GM18909 (cell line): Measurements from ENCODE around the gene ZSWIM4.
"Not testable (repeated sequence)": the region's sequence is repeated elsewhere in the genome, so short reads cannot be mapped to it uniquely, and the experiment has no call there.

Source experiments
- ATAC-seq: cut with Tn5 transposase; IDR thresholded peaks from one replicate; pipeline ENCODE4 v1.9.1; 2021; ENCODE audit warnings: mild to moderate bottlenecking; ENCODE audit not compliant: unreplicated experiment, poor library complexity

ZSWIM4 gene

DNA sequence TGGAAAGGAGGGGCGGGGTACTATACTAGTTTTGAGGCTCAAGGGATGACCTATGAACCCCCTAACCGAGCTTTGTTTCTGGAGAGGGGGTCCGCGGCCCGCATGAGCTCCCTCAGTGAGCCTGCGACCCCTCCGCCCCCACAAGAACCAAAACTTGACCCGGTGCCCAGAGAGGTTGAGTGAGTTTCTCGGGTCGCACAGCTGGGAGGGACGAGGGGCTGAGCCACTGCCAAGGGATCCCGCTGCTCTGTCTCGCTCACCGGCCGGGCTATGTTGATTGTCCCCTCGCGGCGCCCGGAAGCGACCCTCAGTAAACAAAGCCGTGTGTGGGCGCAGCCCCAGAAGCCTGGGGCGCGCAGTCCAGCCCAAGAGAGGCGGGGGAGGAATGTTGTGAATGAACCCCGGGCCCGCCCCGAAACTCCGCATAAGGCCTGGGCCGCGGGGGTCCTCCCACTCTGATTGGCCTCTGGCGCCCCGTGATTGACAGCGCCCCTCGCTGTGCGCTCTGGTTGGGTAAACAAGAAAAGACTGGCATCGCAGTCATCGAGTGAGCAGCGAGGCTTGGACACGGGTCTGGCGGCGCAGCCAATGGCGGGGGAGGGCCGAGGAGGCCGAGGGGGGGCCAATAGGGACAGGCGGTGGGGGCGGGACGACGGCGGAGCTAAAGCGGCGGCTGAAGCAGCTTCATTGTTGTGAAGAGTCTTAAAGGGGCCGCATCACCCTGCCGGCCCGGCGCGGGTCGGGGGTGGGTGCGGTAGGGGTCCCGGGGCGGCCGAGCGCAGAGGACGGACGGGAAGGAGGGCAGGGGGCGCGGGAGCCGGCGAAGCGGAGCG, at the start of gene ZSWIM4:
Gene ZSWIM4, plus strand, starts transcription at position 687 of the 833 bp plus-strand sequence. CDS start 206 bp downstream, outside the sequence.
- peak; percentile 95 for ATAC-seq

DNA sequence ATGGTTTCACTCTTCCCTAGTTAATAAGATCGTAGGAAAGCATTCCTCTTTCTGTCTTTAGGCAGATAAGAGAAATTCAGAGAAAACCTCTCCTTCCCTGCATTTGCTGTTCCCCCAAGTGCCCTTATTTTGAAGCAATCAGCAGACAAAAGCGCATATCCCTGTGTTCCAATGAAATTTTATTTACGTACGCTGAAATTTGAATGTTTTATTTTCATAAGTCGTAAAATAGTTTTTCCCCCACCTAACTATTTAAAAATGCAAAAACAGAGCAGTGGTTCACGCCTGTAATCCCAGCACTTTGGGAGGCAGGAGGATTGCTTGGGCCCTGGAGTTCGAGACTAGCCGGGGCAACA, 48.2 kb upstream of the ZSWIM4 start:
- no peak for ATAC-seq

DNA sequence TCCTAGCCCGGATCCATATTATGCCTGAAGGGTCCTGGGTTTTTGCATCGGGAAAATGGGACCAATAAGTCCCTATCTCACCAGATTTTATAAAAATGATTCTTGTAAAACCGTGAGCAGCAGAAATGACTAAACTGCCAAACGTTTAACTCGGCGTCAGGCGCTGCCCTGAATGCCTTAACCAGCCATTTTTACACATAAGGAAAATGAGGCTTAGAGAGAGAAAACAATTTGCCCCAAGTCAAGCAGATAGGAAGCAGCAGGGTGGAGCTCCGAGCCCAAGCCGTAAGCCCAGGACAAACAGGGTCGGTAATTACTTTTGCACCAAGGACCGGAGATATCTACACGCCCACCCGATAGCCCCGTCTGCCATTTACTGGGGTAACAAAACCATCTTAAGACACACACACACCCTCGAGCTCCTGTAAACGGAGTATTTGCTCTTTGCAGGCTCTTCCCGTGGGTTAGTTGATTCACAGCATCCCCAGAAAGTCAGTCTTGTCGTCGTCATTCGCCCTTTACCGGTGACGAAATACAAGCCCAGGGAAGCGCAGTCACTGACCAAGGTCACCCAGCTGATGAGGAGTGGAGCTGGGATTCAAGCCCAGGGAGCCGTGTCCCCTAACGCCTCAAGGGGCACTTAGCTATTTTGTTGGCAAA, 46.9 kb upstream of the ZSWIM4 start:
- ATAC-seq, result no peak

DNA sequence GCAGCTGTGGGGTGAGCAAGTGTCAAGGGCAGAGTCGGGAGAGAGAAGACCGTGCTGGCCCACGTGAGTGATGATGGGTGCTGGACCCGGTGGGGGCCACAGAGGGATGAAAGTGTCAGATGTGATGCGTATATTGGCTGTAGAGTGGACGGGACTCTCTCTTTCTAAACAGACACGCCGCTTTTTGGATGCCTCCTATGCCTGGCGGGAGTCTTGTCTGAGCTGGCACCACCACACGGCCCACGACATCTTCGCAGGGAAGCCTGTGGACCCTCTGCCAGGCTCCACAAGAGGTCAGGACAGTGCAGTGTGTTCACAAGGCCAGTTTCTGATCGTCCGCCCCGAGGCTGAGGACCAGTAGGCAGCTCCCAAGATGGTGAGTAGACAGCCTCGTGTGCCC, 43.8 kb upstream of the ZSWIM4 start:
- no peak for ATAC-seq

DNA sequence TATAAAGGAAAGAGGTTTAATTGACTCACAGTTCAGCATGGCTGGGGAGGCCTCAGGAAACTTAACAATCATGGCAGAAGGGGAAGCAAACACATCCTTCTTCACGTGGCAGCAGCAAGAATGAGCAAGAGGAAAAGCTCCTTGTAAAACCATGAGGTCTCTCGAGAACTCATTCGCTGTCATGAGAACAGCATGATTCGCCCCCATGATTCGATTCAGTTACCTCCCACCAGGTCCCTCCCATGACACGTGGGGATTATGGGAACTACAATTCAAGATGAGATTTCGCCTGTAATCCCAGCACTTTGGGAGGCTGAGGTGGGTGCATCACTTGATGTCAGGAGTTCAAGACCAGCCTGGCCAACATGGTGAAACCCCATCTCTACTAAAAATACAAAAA, 41.6 kb upstream of the ZSWIM4 start:
- not testable (repeated sequence) for ATAC-seq

DNA sequence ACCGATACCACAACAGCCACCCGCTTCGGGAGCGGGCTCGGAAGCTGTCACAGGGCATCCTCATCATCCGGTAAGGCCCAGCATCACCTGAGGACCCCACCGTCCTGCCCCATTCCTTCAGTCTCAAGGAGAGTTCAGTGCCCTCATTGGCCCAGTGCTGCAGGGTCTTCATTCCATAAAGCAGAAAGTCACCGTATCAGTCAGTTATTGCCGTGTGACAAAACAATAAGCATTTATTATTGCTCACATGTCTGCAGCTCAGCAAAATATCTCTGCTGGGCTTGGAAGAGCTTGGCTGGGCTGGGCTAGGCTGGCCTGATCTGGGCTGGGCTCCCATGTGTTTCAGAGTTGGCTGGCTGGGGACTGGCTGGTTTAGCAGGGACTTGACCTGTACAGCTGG, 39.0 kb upstream of the ZSWIM4 start:
- no peak for ATAC-seq

DNA sequence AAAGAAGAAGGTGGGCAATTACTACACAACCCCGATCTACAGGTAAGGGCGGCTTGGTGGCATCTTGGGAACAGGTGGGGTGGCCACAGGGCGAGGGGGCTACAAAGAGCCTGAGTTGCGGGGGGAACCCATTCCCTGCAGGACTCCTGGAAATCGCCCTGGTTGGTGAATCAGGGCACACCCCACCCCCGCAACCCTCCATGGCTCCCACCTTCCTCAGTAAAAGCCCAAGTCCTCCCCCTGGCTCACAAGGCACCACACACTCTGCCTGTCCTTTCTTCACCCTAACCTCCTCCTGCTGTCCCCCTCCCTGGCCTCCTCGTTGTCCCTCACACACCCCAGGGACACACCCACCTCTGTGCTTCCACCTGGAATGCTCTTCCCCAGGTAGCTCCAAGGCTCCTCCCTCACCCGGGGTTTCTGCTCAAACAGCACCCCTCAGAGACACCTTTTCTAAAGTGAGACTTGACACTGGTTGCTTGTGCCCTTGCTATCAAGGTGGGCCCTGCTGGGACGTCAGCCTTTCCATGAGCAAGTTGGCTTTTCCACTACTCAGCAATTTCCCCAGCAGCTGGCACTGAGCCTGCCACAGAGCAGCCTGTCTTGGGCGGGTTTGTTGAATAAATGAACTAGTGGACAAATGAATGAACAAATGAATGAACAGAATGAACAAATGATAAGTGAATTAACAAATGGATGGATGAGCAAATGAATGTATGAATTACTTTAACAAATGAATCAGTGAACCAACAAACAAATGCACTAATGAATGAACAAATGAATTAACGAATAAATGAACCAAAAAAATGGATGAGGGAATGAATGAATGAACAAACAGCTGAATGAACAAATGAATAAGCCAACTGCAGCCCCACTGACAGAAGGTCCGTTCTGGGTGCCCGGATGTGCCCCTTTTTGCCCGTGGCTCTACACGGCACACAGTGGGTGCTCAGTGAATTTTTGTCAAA, 37.2 kb upstream of the ZSWIM4 start:
- no peak for ATAC-seq

DNA sequence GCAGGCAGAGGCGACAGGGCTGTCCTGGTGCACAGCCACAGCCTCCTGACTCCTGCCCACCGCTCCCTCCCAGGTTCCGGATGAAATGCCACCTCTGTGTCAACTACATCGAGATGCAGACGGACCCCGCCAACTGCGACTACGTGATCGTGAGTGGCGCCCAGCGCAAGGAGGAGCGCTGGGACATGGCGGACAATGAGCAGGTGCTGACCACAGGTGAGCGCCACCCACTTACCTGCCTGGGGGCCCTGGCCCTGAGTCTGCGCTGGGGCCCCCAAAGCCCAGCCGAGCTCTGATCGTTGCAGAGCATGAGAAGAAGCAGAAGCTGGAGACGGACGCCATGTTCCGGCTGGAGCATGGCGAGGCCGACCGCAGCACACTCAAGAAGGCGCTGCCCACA, 36.4 kb upstream of the ZSWIM4 start:
- no peak for ATAC-seq

DNA sequence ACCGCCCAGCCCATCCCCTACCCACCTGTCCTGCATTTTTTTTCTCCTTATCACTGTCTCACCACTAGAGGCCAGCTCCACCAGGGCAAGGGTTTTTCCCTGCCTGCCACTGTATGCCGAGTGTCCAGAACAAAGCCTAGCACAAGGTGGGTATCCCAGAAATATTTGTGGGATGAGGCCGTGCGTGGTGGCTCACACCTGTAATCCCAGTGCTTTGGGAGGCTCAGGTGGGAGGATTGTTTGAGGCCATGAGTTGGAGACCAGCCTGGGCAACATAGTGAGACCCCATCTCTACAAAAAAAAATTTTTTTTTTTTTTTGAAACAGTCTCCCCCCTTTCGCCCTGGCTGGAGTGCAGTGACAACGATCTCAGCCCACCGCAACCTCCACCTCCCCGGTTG, 33.8 kb upstream of the ZSWIM4 start:
- ATAC-seq, result no peak

DNA sequence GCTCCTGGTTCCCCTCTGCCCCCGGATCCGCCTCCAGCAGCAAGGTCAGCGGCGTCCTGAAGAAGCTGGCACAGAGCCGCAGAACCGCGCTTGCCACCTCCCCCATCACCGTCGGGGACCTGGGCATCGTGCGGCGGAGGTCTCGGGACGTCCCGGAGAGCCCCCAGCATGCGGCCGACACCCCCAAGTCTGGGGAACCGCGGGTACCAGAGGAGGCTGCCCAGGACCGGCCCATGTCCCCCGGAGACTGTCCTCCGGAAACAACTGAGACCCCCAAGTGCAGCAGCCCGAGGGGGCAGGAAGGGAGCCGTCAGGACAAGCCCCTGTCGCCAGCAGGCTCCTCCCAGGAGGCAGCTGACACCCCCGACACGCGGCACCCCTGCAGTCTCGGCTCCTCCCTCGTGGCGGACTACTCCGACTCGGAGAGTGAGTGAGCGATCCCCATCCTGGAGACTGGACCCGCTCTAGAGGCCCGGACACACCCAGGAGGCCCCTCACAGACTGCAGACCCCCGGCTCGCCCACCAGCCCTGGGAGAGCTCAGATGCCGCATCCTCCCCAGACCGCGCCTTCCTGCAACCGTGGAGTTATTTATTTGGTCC, 32.5 kb upstream of the ZSWIM4 start:
- no peak for ATAC-seq

DNA sequence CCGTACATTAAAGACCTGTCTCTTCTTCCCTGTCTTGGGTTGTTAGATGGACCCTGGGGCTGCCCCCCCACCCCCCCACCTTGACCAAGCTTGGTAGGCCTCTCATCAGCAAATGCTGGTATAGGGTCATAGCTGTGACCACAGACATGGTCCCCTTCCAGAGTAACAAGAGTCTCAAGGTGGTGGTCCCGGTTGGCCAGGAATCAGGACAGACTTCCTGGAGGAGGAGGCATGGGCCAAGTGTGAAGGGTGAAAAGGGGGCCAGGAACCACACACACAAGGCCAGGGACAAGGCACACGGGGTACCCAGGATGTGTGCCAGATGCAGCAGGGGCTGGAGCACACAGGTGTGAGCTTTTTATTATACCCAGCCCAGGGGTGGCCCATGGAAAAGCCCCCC, 32.0 kb upstream of the ZSWIM4 start:
- no peak for ATAC-seq

DNA sequence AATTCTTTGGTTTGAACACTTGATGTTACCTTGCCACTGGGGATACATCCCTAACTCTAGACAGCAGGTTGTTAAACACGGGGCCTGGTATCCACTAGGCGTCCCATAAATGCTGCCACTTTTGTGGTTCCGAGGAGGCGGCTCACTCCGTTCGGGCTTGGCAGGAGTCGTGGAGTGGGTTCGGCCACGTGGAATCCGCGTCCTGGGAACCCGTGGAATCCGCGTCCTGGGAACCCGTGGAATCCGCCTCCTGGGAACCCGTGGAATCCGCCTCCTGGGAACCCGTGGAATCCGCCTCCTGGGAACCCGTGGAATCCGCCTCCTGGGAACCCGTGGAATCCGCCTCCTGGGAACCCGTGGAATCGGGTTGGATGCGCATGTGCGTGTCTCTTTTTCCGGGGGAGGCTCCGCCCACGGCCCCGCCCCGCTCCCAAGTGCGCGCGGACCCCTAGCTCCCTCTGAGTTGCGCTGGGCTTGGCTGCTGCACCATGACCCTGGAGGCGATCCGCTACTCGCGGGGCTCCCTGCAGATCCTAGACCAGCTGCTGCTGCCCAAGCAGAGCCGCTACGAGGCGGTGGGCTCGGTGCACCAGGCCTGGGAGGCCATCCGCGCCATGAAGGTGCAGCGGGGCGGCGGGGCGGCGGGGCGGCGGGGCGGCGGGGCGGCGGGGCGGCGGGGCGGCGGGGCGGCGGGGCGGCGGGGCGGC, 31.0 kb upstream of the ZSWIM4 start, which contains the start of gene MRI1:
Gene MRI1, plus strand, starts transcription at position 422 of the 707 bp plus-strand sequence. Its CDS starts 67 bp downstream, at position 489.
- no peak for ATAC-seq

DNA sequence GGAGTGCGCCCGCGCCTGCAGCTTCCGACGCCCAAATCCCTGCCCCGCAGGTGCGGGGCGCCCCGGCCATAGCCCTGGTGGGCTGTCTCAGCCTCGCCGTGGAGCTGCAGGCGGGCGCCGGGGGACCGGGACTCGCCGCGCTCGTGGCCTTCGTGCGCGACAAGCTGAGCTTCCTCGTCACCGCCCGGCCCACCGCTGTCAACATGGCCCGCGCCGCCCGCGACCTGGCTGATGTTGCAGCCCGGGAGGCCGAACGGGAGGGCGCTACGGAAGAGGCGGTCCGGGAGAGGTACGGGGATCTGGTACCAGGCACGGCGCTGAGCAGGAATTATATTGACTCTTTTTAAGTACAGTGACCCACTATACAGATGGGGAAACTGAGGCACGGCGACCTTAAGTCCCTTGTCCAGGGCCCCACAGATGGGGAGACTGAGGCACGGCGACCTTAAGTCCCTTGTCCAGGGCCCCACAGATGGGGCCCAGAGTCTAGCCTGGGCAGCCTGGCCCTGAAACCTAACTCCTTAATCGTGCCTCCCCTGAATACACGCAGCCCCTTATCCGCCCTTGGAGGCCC, 30.3 kb upstream of the ZSWIM4 start:
- no peak for ATAC-seq

DNA sequence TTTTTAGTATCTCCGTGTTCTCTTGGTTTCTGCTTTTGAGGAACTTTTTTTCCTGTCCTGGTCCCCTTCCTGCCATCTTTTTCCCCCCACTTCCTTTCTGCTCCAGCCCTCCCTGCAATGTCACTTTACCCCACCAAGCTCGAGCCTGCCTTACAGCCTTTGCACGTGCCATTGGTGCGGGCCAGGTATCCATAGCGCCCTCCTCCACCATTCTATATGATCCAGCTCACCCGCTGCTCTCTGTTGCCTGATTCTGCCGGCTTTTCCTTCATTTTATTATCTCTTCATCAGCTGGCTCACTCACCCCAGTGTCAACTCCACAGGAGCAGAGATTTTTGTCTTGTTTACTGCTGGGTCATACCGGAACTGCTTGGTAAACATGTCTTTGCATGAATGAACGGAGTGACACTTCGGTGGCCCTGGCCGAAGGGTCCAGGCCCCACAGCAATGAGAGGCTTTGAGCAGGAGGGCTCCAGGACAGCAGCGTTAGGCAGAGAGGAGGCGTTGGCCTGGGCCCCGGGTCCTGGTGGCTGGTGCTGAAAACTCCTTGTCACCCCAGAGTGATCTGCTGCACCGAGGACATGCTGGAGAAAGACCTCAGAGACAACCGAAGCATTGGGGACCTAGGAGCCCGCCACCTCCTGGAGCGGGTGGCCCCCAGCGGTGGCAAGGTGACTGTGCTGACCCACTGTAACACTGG, 29.7 kb upstream of the ZSWIM4 start:
- no peak for ATAC-seq

DNA sequence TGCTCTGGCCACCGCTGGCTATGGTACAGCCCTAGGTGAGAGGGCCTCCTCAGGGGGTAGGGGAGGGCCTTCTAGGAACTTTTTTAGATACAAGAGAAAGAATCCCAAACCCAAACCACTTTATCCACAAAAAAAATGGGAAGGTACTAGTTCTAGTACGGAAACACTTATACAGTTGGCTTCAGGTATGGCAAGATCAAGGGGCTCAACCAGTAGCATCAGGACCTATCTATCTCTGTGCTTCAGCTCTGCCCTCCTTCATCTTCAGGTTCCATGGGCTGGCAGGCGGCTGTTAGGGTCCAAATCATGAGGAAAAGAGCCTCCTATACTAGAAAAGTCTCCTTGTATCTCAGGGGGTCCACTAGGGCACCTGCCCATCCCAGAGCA, 29.2 kb upstream of the ZSWIM4 start:
- ATAC-seq, result no peak

DNA sequence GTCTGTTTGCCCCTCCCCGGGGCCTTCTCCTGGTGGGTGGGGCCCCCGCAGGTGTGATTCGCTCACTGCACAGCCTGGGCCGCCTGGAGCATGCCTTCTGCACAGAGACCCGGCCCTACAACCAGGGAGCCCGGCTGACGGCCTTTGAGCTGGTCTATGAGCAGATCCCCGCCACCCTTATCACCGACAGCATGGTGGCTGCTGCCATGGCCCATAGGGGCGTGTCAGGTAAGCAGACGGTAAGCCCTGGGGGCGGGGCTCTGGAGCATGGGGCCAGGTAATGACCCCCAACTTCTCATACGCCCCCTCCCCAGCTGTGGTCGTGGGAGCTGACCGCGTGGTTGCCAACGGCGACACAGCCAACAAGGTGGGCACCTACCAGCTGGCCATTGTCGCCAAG, 26.7 kb upstream of the ZSWIM4 start:
- no peak for ATAC-seq

DNA sequence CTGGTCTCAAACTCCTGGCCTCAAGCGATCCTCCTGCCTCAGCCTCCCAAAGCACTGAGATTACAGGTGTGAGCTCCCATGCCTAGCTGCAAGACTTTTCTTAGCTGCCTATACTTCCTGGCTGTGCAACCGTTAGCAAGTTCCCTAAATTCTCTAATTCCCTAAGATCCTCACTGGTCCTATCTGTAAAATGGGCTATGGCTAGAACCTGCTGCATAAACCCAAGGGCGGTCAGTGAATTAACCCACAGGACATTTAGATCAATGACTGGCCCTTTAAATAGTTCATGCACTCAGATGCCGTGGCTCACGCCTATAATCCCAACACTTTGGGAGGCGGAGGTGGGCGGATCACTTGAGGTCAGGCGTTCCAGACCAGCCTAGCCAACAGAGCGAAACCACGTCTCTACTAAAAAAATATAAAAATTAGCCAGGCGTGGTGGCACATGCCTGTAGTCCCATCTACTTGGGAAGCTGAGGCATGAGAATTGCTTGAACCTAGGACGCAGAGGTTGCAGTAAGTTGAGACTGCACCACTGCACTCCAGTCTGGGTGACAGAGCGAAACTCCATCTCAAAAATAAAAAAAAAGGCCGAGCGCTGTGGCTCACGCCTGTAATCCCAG, 25.1 kb upstream of the ZSWIM4 start:
- no peak for ATAC-seq
